Fibroblast of lung (primary cell): ENCODE measurements around the gene CELF5. TPM values are rescaled to one million over a fixed set of nuclear protein-coding genes. Genes with fewer than 3 reads are reported as not detected.

ENCODE experiments used
- DNase-seq, 2 donors: peaks; one replicate each; pipeline versions ENCODE4 v3.0.0 to v3.0.0-alpha.2; 2010; ENCODE audit warnings: low read depth in 2 of 2
- H2AFZ ChIP-seq: 2 replicates; pipeline ENCODE4 v1.5.1; 2012; ENCODE audit warnings: low read length, control low read depth, inconsistent platforms
- H3K27ac ChIP-seq: 2 replicates; pipeline ENCODE4 v1.5.1; 2011; ENCODE audit warnings: low read length, control low read depth; ENCODE audit not compliant: insufficient read depth
- H3K27me3 ChIP-seq: 2 replicates; pipeline ENCODE4 v1.5.1; 2011; ENCODE audit warnings: mild to moderate bottlenecking, low read length; ENCODE audit not compliant: control insufficient read depth, insufficient read depth
- H3K36me3 ChIP-seq: 2 replicates; pipeline ENCODE4 v1.5.1; 2011; ENCODE audit warnings: low read length; ENCODE audit not compliant: control insufficient read depth, insufficient read depth
- H3K4me1 ChIP-seq: 2 replicates; pipeline ENCODE4 v1.5.1; 2011; ENCODE audit warnings: low read length; ENCODE audit not compliant: control insufficient read depth, insufficient read depth; ENCODE audit errors: extremely low read depth
- H3K4me2 ChIP-seq: 2 replicates; pipeline ENCODE4 v1.5.1; 2011; ENCODE audit warnings: low read length, control low read depth; ENCODE audit not compliant: insufficient read depth; ENCODE audit errors: extremely low read depth
- H3K4me3 ChIP-seq, 4 experiments: fragments of 200-600 bp in 1 of 4; sonication (generic) in 1 of 4; replicated peaks in 1 of 4; 2 replicates each; pipeline ENCODE4 v1.5.1; 2011 to 2016; ENCODE audit warnings: low read length in 4 of 4, low read depth in 3 of 4, mild to moderate bottlenecking in 3 of 4, control low read depth in 2 of 4, inconsistent platforms in 1 of 4, mixed read lengths in 1 of 4; ENCODE audit not compliant: insufficient read depth in 1 of 4; ENCODE audit errors: control extremely low read depth in 1 of 4
- H3K79me2 ChIP-seq: 2 replicates; pipeline ENCODE4 v1.5.1; 2012; ENCODE audit warnings: mild to moderate bottlenecking, low read length, inconsistent platforms; ENCODE audit not compliant: control insufficient read depth, insufficient read depth
- H3K9ac ChIP-seq: 2 replicates; pipeline ENCODE4 v1.5.1; 2011; ENCODE audit warnings: mild to moderate bottlenecking, low read length, control low read depth; ENCODE audit not compliant: insufficient read depth
- H3K9me3 ChIP-seq: 2 replicates; pipeline ENCODE4 v1.5.1; 2012; ENCODE audit warnings: low read depth, low read length; ENCODE audit not compliant: control insufficient read depth, insufficient read depth
- H4K20me1 ChIP-seq: 2 replicates; pipeline ENCODE4 v1.5.1; 2011; ENCODE audit warnings: low read length; ENCODE audit not compliant: control insufficient read depth, insufficient read depth; ENCODE audit errors: extremely low read depth
- CTCF ChIP-seq, 2 donors: IDR thresholded peaks in 1 of 2; conservative IDR thresholded peaks in 1 of 2; 1 replicate in 1 of 2; 2 replicates in 1 of 2; pipeline ENCODE4 v1.5.1; 2011 to 2012; ENCODE audit warnings: low read length in 2 of 2, control low read depth in 1 of 2, inconsistent platforms in 1 of 2, low read depth in 1 of 2, mild to moderate bottlenecking in 1 of 2
- EZH2 ChIP-seq: IDR thresholded peaks from 2 replicates; pipeline ENCODE4 v1.5.1; 2012; ENCODE audit warnings: low read length, control low read depth, mild to moderate bottlenecking; ENCODE audit errors: missing control alignments
- polyA plus RNA-seq, 2 donors: library from polyadenylated mRNA; depleted of rRNA in 1 of 2; stranded (reverse) in 1 of 2; unstranded in 1 of 2; fragments of >200 nt; gene quantifications; 2 replicates each; pipeline ENCODE4 v1.2.1, GENCODE V29; 2011 to 2012; ENCODE audit warnings: missing spikeins in 1 of 2
- total RNA-seq: library from RNA; depleted of rRNA; stranded (reverse); fragments of >200 nt; gene quantifications from 2 replicates; pipeline ENCODE4 v1.2.1, GENCODE V29; 2014

Gene CELF5
- total and polyA plus RNA-seq, 2 donors (not counting 1 experiment from before 2014, with no cell fraction given): under 0.01 TPM; not detected in 1

DNA sequence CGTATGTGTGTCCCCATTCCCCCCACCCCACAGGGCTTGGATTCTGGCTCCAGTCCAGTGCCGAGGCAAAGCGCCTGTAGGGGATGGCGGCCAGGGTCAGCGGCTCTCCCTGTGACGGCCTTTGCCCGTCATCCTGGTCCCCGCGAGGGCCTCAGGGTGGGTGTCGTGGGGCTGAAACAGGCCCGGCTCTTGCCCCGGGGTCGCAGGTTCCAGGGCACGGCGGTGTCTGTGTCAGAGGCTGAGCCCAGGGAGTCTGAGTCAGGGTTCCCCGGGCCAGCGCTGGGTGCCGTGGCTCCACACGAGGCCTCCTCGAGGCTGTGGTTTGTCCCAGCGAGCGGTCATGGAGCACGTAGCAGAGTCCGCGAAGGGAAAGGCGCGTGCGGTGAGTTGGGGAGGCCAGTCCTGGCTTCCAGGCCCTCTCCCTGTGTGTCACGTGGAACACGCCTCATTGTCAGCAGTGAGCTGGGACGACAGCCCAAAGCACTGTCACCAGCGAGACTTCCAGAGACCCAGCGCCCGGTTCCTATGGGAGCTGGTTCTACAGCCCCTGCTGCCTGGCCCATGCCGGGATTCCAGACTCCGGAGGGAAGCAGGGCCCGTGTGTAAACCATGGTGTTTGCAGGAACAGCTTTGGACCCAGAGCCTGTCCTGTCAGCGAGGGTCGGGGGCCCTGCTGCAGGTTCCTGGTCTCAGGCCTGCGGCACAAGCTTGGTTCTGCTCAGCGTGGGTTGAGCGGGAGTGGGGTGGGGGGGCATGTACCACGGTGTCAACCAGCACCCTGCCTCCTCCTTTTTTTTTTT, 25.4 kb upstream of the CELF5 start:
- Histone ChIP-seq H3K27ac (no peak overlapping the region), H3K9ac (no peak overlapping the region), H3K4me3 (no peak overlapping the region), H3K36me3 (peaks cover 5% of the 10 kb centered on the region), H3K4me1 (no peaks in the 10 kb centered on the region), H3K9me3 (no peaks in the 10 kb centered on the region), H4K20me1 (no peaks in the 10 kb centered on the region), H2AFZ (no peak overlapping the region), H3K4me2 (no peak overlapping the region), H3K27me3 (no peaks in the 10 kb centered on the region), H3K79me2 (no peaks in the 10 kb centered on the region)
- TF ChIP-seq CTCF (conservative IDR thresholded peaks at IDR 0.05 in 1 of 2, IDR thresholded peaks at IDR 0.05 in 1 of 2; ENCODE audit: low read depth in 1 of 2, low read length in 2 of 2): no peak
- no peak for TF ChIP-seq EZH2
- no peak for DNase-seq

- DNase-seq: no peak
- Histone ChIP-seq H3K9me3 (no peaks in the 10 kb centered on the region), H3K27me3 (no peaks in the 10 kb centered on the region), H3K36me3 (peaks cover 8% of the 10 kb centered on the region), H3K9ac (no peak overlapping the region), H3K4me3 (no peak overlapping the region), H3K4me2 (no peak overlapping the region), H4K20me1 (no peaks in the 10 kb centered on the region), H2AFZ (no peak overlapping the region), H3K79me2 (no peaks in the 10 kb centered on the region), H3K4me1 (no peaks in the 10 kb centered on the region), H3K27ac (no peak overlapping the region)
- TF ChIP-seq CTCF (conservative IDR thresholded peaks at IDR 0.05 in 1 of 2, IDR thresholded peaks at IDR 0.05 in 1 of 2; ENCODE audit: low read depth in 1 of 2, low read length in 2 of 2) (no peak), EZH2 (no peak)
These were observed 23.3 kb upstream of the CELF5 start for GRCh38 chr19:3201072-3201700.

DNA sequence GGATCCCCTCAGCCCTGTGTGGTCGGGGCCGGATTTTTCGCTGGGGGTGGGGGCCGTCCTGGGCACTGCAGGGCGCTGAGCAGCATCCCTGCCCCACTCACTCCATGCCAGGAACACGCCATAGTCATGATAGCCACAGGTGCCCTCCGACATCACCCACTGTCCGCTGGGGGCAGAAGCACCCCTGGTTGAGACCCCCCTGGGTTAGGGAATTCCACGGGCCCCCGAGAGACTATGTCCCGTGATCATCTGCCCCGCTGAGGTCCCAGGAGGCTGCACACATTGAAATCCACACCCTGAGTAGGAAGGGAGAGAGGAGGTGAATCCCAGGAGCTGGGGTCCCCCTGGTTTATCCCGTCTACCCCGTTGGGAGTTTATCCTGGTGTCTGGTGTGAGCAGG, 22.6 kb upstream of the CELF5 start:
- Histone ChIP-seq H4K20me1 (no peaks in the 10 kb centered on the region), H3K4me1 (no peaks in the 10 kb centered on the region), H3K4me2 (no peak overlapping the region), H3K36me3 (peaks cover 8% of the 10 kb centered on the region), H3K9me3 (no peaks in the 10 kb centered on the region), H3K27me3 (no peaks in the 10 kb centered on the region), H3K9ac (no peak overlapping the region), H2AFZ (no peak overlapping the region), H3K27ac (no peak overlapping the region), H3K4me3 (no peak overlapping the region), H3K79me2 (no peaks in the 10 kb centered on the region)
- DNase-seq: no peak
- TF ChIP-seq EZH2 (no peak), CTCF (conservative IDR thresholded peaks at IDR 0.05 in 1 of 2, IDR thresholded peaks at IDR 0.05 in 1 of 2; ENCODE audit: low read depth in 1 of 2, low read length in 2 of 2) (no peak)
